IMR-90 (cell line): Measurements from ENCODE around the gene SCIN. TPM values are rescaled to one million over a fixed set of nuclear protein-coding genes. Genes with fewer than 3 reads are reported as not detected.

ENCODE experiments used
- ATAC-seq: fragments of 200-7000 bp; cut with Tn5 transposase; 2 replicates; pipeline ENCODE4 v1.9.1; 2020; ENCODE audit warnings: low read depth, mild to moderate bottlenecking, moderate library complexity
- BruUV-seq: library from RNA; stranded (reverse); fragments of 400-500 nt; replicated peaks from 2 replicates; lab custom pipeline; 2021; lab: Mats Ljungman, UMichigan
- CTCF ChIA-PET: fragments of 300-600 bp; formaldehyde crosslinking; extraction: SDS; loops from one replicate; lab custom pipeline; 2021; ENCODE audit warnings: antibody characterized with exemption; lab: Yijun Ruan, JAX
- POLR2A ChIA-PET: fragments of 300-600 bp; sonication (Branson Sonifier 250); formaldehyde crosslinking; loops from one replicate; lab custom pipeline; 2022; ENCODE audit warnings: antibody characterized with exemption; ENCODE audit not compliant: unreplicated experiment; lab: Charles Lee
- DNase-seq: peaks from one replicate; pipeline ENCODE4 v3.0.0; 2013
- H2AFZ ChIP-seq: replicated peaks from 2 replicates; pipeline ENCODE3; 2013; ENCODE audit warnings: low read length, mild to moderate bottlenecking; ENCODE audit not compliant: poor library complexity
- H2AK5ac ChIP-seq: 2 replicates; pipeline ENCODE4 v1.6.1; 2013; ENCODE audit warnings: low read depth, low read length, inconsistent platforms
- H2AK9ac ChIP-seq: replicated peaks from 2 replicates; pipeline ENCODE3; 2013; ENCODE audit warnings: mild to moderate bottlenecking, low read depth, low read length, moderate library complexity; ENCODE audit not compliant: poor library complexity
- H2BK120ac ChIP-seq: 2 replicates; pipeline ENCODE4 v1.6.1; 2013; ENCODE audit warnings: low read depth, low read length, inconsistent platforms
- H2BK15ac ChIP-seq: 3 replicates; pipeline ENCODE4 v1.6.1; 2013; ENCODE audit warnings: low read depth, low read length, inconsistent platforms
- H2BK20ac ChIP-seq: 2 replicates; pipeline ENCODE4 v1.6.1; 2013; ENCODE audit warnings: low read depth, mild to moderate bottlenecking, inconsistent platforms, low read length, moderate library complexity
- H2BK5ac ChIP-seq: 2 replicates; pipeline ENCODE4 v1.6.1; 2013; ENCODE audit warnings: mild to moderate bottlenecking, low read depth, low read length, inconsistent platforms; ENCODE audit not compliant: poor library complexity, severe bottlenecking
- H3K14ac ChIP-seq: replicated peaks from 2 replicates; pipeline ENCODE4 v1.6.1; 2013; ENCODE audit warnings: low read depth, low read length, inconsistent platforms
- H3K18ac ChIP-seq: 2 replicates; pipeline ENCODE4 v1.6.1; 2013; ENCODE audit warnings: low read depth, low read length, control low read depth
- H3K23ac ChIP-seq: 2 replicates; pipeline ENCODE4 v1.6.1; 2013; ENCODE audit warnings: low read depth, low read length, inconsistent platforms
- H3K27ac ChIP-seq: 2 replicates; pipeline ENCODE4 v1.5.1; 2013; ENCODE audit warnings: mild to moderate bottlenecking, control low read depth, low read length; ENCODE audit not compliant: insufficient read depth
- H3K27me3 ChIP-seq: 2 replicates; pipeline ENCODE4 v1.6.1; 2013; ENCODE audit warnings: low read length; ENCODE audit not compliant: control insufficient read depth, insufficient read depth
- H3K36me3 ChIP-seq: 2 replicates; pipeline ENCODE4 v1.6.1; 2013; ENCODE audit warnings: low read length, mixed read lengths; ENCODE audit not compliant: control insufficient read depth, insufficient read depth
- H3K4ac ChIP-seq: 2 replicates; pipeline ENCODE4 v1.6.1; 2013; ENCODE audit warnings: low read depth, low read length, inconsistent platforms
- H3K4me1 ChIP-seq: 2 replicates; pipeline ENCODE4 v1.6.1; 2013; ENCODE audit warnings: low read length, mixed read lengths; ENCODE audit not compliant: control insufficient read depth, insufficient read depth
- H3K4me2 ChIP-seq: 2 replicates; pipeline ENCODE4 v1.6.1; 2013; ENCODE audit warnings: low read depth, mild to moderate bottlenecking, control low read depth, low read length, moderate library complexity
- H3K4me3 ChIP-seq: 2 replicates; pipeline ENCODE4 v1.5.1; 2013; ENCODE audit warnings: low read depth, mild to moderate bottlenecking, control low read depth, low read length, moderate library complexity; ENCODE audit not compliant: insufficient read depth
- H3K56ac ChIP-seq: 2 replicates; pipeline ENCODE4 v1.6.1; 2013; ENCODE audit warnings: low read length, inconsistent platforms; ENCODE audit not compliant: insufficient read depth; ENCODE audit errors: extremely low read depth
- H3K79me1 ChIP-seq, 2 experiments: 2 replicates each; pipeline ENCODE4 v1.6.1; 2013; ENCODE audit warnings: low read length in 2 of 2, inconsistent platforms in 1 of 2, low read depth in 1 of 2
- H3K9ac ChIP-seq: 2 replicates; pipeline ENCODE4 v1.6.1; 2013; ENCODE audit warnings: low read depth, low read length, control low read depth
- H3K9me1 ChIP-seq: 2 replicates; pipeline ENCODE4 v1.6.1; 2013; ENCODE audit warnings: low read length, inconsistent platforms; ENCODE audit not compliant: insufficient read depth
- H3K9me3 ChIP-seq: 2 replicates; pipeline ENCODE4 v1.6.1; 2013; ENCODE audit warnings: low read length; ENCODE audit not compliant: control insufficient read depth, insufficient read depth
- H4K20me1 ChIP-seq: 2 replicates; pipeline ENCODE4 v1.6.1; 2013; ENCODE audit warnings: low read length, inconsistent platforms; ENCODE audit not compliant: insufficient read depth
- H4K5ac ChIP-seq: 2 replicates; pipeline ENCODE4 v1.6.1; 2013; ENCODE audit warnings: mild to moderate bottlenecking, low read depth, low read length, control low read depth
- H4K8ac ChIP-seq, 2 experiments: 2 replicates each; pipeline ENCODE4 v1.6.1; 2013; ENCODE audit warnings: low read depth in 2 of 2, low read length in 2 of 2, control low read depth in 1 of 2, inconsistent platforms in 1 of 2
- H4K91ac ChIP-seq: 2 replicates; pipeline ENCODE4 v1.6.1; 2013; ENCODE audit warnings: low read depth, low read length, inconsistent platforms; ENCODE audit not compliant: insufficient read depth
- CEBPB ChIP-seq: IDR thresholded peaks from 2 replicates; pipeline ENCODE4 v1.6.1; 2012; ENCODE audit warnings: low read depth, low read length, improper control_type of control experiment
- MAFK ChIP-seq: IDR thresholded peaks from 2 replicates; pipeline ENCODE4 v1.6.1; 2012; ENCODE audit warnings: low read depth, low read length, improper control_type of control experiment
- MAZ ChIP-seq: IDR thresholded peaks from 2 replicates; pipeline ENCODE4 v1.6.1; 2012; ENCODE audit warnings: low read depth, mild to moderate bottlenecking, low read length, improper control_type of control experiment, moderate library complexity, borderline replicate concordance
- WGBS, 2 experiments: methylation state at CpG; one replicate each; pipeline versions ENCODE4 v1.1.5 to v1.1.7; 2013; ENCODE audit warnings: missing lambda C conversion rate in 2 of 2; ENCODE audit not compliant: insufficient read length in 1 of 2; ENCODE audit errors: extremely low coverage in 2 of 2; 5-methylcytosine and 5-hydroxymethylcytosine counted together
- dilution Hi-C: fragments of 300-500 bp; cut with HindIII; formaldehyde crosslinking; loops from one replicate; pipeline ENCODE4 v1.14.3; 2018; ENCODE audit warnings: low sequenced_read_pairs; ENCODE audit not compliant: unreplicated experiment
- in situ Hi-C: fragments of 300-500 bp; cut with MboI; formaldehyde crosslinking; loops from 3 replicates; pipeline ENCODE4 v1.14.3; 2019; ENCODE audit warnings: low sequenced_read_pairs, inconsistent platforms, mixed read lengths
- intact Hi-C: fragments of 100-400 bp; cut with micrococcal nuclease; formaldehyde crosslinking; loops from 2 replicates; pipeline ENCODE4 v1.10.0; 2022
- polyA plus RNA-seq, 3 experiments: library from polyadenylated mRNA; depleted of rRNA; stranded (reverse); fragments of >200 nt; gene quantifications; 2 replicates each; pipeline ENCODE4 v1.2.3, GENCODE V29; 2012; ENCODE audit warnings: low replicate concordance in 1 of 3
- total RNA-seq: library from RNA; depleted of rRNA; stranded (reverse); fragments of >200 nt; gene quantifications from 2 replicates; pipeline ENCODE4 v1.2.3, GENCODE V29; 2012
- TF ChIP-seq, protein P1 (sequence below): fragments of 150-350 bp; IDR thresholded peaks from 2 replicates; pipeline ENCODE4 v1.6.1; 2016; ENCODE audit warnings: low read depth, mild to moderate bottlenecking, low read length, moderate library complexity, borderline replicate concordance

The SCIN gene
- total and polyA plus RNA-seq, 2 of the 4 experiments (the other 2 are of a cell fraction) = under 0.01 to 0.05 TPM

GRCh38 chr7:12705878-12706277, 135.4 kb downstream of the SCIN start:
- Histone ChIP-seq H2BK20ac (no peak overlapping the region), H2BK5ac (no peak overlapping the region), H4K5ac (no peak overlapping the region), H3K4me3 (no peak overlapping the region), H2BK15ac (no peak overlapping the region), H4K8ac (no peak overlapping the region), H3K9me3 (peaks cover 2% of the 10 kb centered on the region; the same call in 1 of the 2 replicates), H3K27me3 (no peaks in the 10 kb centered on the region), H3K56ac (no peak overlapping the region), H3K4me1 (peaks cover 8% of the 10 kb centered on the region), H3K14ac (no peak overlapping the region), H3K4me2 (no peak overlapping the region), H2AFZ (no peak overlapping the region), H3K18ac (no peak overlapping the region), H4K91ac (no peak overlapping the region), H3K4ac (no peak overlapping the region), H3K9me1 (no peaks in the 10 kb centered on the region), H3K23ac (no peak overlapping the region), H3K9ac (no peak overlapping the region), H3K36me3 (no peaks in the 10 kb centered on the region), H2BK120ac (no peak overlapping the region), H3K27ac (no peak overlapping the region), H2AK9ac (no peak overlapping the region), H3K79me1 (no peaks in the 10 kb centered on the region), H2AK5ac (no peak overlapping the region), H4K20me1 (no peaks in the 10 kb centered on the region)
- POLR2A ChIA-PET = no interaction called here
- BruUV-seq = no TSS peak
- dilution Hi-C loops = no loop called here
- intact Hi-C loops = loop anchor here (2.0 kb wide), 1 partner anchor 15 kb away; no protein-coding TSS in a partner anchor
- TF ChIP-seq, protein P1, sequence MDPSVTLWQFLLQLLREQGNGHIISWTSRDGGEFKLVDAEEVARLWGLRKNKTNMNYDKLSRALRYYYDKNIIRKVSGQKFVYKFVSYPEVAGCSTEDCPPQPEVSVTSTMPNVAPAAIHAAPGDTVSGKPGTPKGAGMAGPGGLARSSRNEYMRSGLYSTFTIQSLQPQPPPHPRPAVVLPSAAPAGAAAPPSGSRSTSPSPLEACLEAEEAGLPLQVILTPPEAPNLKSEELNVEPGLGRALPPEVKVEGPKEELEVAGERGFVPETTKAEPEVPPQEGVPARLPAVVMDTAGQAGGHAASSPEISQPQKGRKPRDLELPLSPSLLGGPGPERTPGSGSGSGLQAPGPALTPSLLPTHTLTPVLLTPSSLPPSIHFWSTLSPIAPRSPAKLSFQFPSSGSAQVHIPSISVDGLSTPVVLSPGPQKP = no peak
- no peak for TF ChIP-seq MAZ
- no peak for TF ChIP-seq MAFK
- peak; percentile 45; the same call in 1 of the 2 replicates for TF ChIP-seq CEBPB
- ATAC-seq (no peak), DNase-seq (no peak)
- CTCF ChIA-PET = no interaction called here
- WGBS, 2 experiments = 100% methylated on average over 1 of the region's 4 CpGs; no CpG with 5 or more reads in 1 of the 2 experiments
- in situ Hi-C loops = no loop called here
